Type B pancreatic cell (in vitro differentiated cells): Measurements from ENCODE around the gene BEGAIN. TPM values are rescaled to one million over a fixed set of nuclear protein-coding genes. Genes with fewer than 3 reads are reported as not detected.
A peak's percentile ranks its signal among the peaks of the same experiment; 100 is the strongest.

Experiments used
- DNase-seq: peaks from one replicate; pipeline ENCODE4 v3.0.0; 2021; ENCODE audit warnings: mixed read lengths; ENCODE audit not compliant: unreplicated experiment; ENCODE audit errors: extremely low spot score
- H3K27ac Mint-ChIP-seq: 2 replicates; pipeline ENCODE4 v1.8.0; 2021; ENCODE audit warnings: mild to moderate bottlenecking, mixed read lengths
- H3K27me3 Mint-ChIP-seq: 2 replicates; pipeline ENCODE4 v1.8.0; 2021; ENCODE audit warnings: mixed read lengths
- H3K36me3 Mint-ChIP-seq: 2 replicates; pipeline ENCODE4 v1.8.0; 2021; ENCODE audit warnings: mixed read lengths
- H3K4me1 Mint-ChIP-seq: one replicate; pipeline ENCODE4 v1.8.0; 2021; ENCODE audit warnings: mixed read lengths; ENCODE audit not compliant: unreplicated experiment
- H3K4me3 Mint-ChIP-seq: 2 replicates; pipeline ENCODE4 v1.8.0; 2021; ENCODE audit warnings: mild to moderate bottlenecking, mixed read lengths
- H3K9me3 Mint-ChIP-seq: 2 replicates; pipeline ENCODE4 v1.8.0; 2021; ENCODE audit warnings: mixed read lengths
- long read RNA-seq: library from polyadenylated mRNA; unstranded; transcript quantifications from one replicate; pipeline ENCODE4 v2.0.0, GENCODE V29; 2020
- total RNA-seq: library from RNA; stranded (reverse); gene quantifications from 2 replicates; pipeline ENCODE4 v1.2.1, GENCODE V29; 2021; ENCODE audit warnings: low replicate concordance
- TF ChIP-seq, protein P1 (sequence below): fragments of 200-600 bp; sonication (generic); conservative IDR thresholded peaks from 2 replicates; pipeline ENCODE4 v1.5.0; 2021; ENCODE audit warnings: antibody characterized with exemption, mild to moderate bottlenecking

Gene BEGAIN
- total RNA-seq: 1.9 and 3.0 TPM in 2 replicates
- long read RNA-seq: 0 reads

- Mint-ChIP-seq H3K9me3 (no peaks in the 10 kb centered on the region), H3K27ac (no peak within 1 kb of the TSS), H3K27me3 (peaks cover 65% of the 10 kb centered on the region), H3K4me3 (peak within 1 kb of the TSS; percentile 73), H3K4me1 (no peaks in the 10 kb centered on the region), H3K36me3 (no peaks in the 10 kb centered on the region)
- TF ChIP-seq, protein P1, sequence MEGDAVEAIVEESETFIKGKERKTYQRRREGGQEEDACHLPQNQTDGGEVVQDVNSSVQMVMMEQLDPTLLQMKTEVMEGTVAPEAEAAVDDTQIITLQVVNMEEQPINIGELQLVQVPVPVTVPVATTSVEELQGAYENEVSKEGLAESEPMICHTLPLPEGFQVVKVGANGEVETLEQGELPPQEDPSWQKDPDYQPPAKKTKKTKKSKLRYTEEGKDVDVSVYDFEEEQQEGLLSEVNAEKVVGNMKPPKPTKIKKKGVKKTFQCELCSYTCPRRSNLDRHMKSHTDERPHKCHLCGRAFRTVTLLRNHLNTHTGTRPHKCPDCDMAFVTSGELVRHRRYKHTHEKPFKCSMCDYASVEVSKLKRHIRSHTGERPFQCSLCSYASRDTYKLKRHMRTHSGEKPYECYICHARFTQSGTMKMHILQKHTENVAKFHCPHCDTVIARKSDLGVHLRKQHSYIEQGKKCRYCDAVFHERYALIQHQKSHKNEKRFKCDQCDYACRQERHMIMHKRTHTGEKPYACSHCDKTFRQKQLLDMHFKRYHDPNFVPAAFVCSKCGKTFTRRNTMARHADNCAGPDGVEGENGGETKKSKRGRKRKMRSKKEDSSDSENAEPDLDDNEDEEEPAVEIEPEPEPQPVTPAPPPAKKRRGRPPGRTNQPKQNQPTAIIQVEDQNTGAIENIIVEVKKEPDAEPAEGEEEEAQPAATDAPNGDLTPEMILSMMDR: no peak
- no peak for DNase-seq
Measured at GRCh38 chr14:100587086-100587762, at the start of gene BEGAIN. Gene BEGAIN, minus strand, starts transcription at chr14:100587417. Its CDS starts 127 bp downstream, at chr14:100587290.

DNA sequence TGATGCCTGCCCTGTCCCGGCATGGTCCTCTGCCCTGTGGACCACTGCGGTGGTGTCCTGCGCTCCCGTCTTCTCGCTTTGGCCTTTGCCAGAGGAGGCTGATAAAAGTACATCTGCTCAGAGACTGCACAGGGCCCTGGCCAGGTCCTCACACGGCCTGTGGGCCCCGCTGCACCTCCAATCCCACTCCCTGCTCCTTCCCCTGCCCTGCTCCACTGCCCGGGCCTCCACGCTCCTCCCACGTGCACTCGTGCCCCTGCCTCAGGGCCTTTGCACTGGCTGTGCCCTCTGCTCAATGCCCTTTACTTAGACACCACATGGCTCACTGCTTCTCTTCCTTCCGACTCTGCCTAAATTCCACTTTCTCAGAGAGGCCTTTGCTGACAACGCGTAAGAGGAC, 49.3 kb upstream of the BEGAIN start:
- Mint-ChIP-seq H3K9me3 (no peaks in the 10 kb centered on the region), H3K4me3 (no peak overlapping the region), H3K27me3 (peaks cover 32% of the 10 kb centered on the region), H3K27ac (no peak overlapping the region), H3K36me3 (no peaks in the 10 kb centered on the region), H3K4me1 (peaks cover 4% of the 10 kb centered on the region)
- TF ChIP-seq, protein P1: no peak
- no peak for DNase-seq

- Mint-ChIP-seq H3K27ac (no peak overlapping the region), H3K9me3 (no peaks in the 10 kb centered on the region), H3K4me3 (no peak overlapping the region), H3K27me3 (peaks cover 29% of the 10 kb centered on the region), H3K36me3 (no peaks in the 10 kb centered on the region), H3K4me1 (no peaks in the 10 kb centered on the region)
- TF ChIP-seq, protein P1: no peak
- no peak for DNase-seq
Measured at GRCh38 chr14:100634026-100634425, 46.8 kb upstream of the BEGAIN start.

DNA sequence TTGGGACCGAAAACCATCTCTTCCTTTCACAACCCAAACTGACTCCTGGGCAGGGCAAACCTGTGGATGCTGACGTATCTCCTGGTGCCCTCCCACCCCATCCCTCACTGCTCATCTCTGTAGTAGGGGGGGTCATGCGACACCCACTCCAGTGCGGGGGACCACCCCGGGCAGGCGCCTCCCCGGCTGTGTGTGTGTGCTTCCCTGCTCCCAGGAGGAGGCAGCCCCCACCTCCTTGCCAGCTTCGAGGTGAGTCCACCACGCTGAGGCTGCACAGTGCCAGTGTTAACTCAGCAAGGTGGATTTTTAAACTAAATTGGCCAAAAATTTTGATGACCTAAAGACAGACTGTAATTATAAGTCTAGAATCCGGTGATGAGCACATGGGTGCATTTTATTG, 46.2 kb upstream of the BEGAIN start:
- Mint-ChIP-seq H3K4me3 (no peak overlapping the region), H3K36me3 (no peaks in the 10 kb centered on the region), H3K27me3 (peaks cover 31% of the 10 kb centered on the region), H3K4me1 (no peaks in the 10 kb centered on the region), H3K9me3 (no peaks in the 10 kb centered on the region), H3K27ac (no peak overlapping the region)
- TF ChIP-seq, protein P1: no peak
- no peak for DNase-seq

DNA sequence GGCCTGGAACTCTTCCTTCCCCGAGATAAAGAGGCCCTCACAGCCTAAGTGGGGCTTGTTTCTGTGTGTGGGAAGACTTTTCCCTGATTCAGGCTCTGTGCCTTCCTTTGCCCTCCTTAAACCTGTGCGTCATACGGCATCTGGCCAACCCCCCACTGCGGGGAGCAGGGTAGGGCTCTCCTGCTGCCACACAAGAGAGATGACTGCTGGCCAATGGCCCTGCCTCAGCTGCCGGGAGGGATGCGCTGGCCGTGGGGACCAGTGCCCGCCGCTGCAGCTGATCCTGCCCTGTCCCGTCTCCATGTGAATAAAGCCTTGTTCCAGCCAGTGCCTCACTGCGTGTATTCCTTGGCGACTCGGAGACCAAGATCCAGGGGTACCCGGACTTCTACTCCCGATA, 42.5 kb upstream of the BEGAIN start:
- Mint-ChIP-seq H3K9me3 (no peaks in the 10 kb centered on the region), H3K36me3 (no peaks in the 10 kb centered on the region), H3K4me1 (no peaks in the 10 kb centered on the region), H3K4me3 (no peak overlapping the region), H3K27me3 (peaks cover 38% of the 10 kb centered on the region), H3K27ac (no peak overlapping the region)
- TF ChIP-seq, protein P1: no peak
- DNase-seq: no peak
